HG03565 (cell line): Measurements from ENCODE around the gene SLC38A3.

Experiments
- ATAC-seq: cut with Tn5 transposase; IDR thresholded peaks from one replicate; pipeline ENCODE4 v1.9.1; 2021; ENCODE audit warnings: mild to moderate bottlenecking, moderate library complexity; ENCODE audit not compliant: unreplicated experiment

The SLC38A3 gene

GRCh38 chr3:50190936-50191660 is 14.0 kb upstream of the SLC38A3 start, which contains the start of gene GNAT1:
Gene GNAT1, plus strand, starts transcription at chr3:50191610. Its CDS starts 116 bp downstream, at chr3:50191726.
- ATAC-seq: no peak

- ATAC-seq: no peak
Observed at GRCh38 chr3:50192124-50192523, 12.9 kb upstream of the SLC38A3 start.

GRCh38 chr3:50192689-50193141 is 12.4 kb upstream of the SLC38A3 start:
- ATAC-seq: no peak

- ATAC-seq: no peak
Observed at GRCh38 chr3:50193286-50193685, 11.8 kb upstream of the SLC38A3 start.

GRCh38 chr3:50193746-50194127 is 11.3 kb upstream of the SLC38A3 start:
- no peak for ATAC-seq

GRCh38 chr3:50194128-50194902 is 10.8 kb upstream of the SLC38A3 start:
- ATAC-seq: no peak

- ATAC-seq: no peak
Observed at GRCh38 chr3:50194903-50195500, 10.1 kb upstream of the SLC38A3 start.

GRCh38 chr3:50195501-50196252 is 9.4 kb upstream of the SLC38A3 start:
- ATAC-seq: no peak

- no peak for ATAC-seq
Observed at GRCh38 chr3:50196253-50196801, 8.7 kb upstream of the SLC38A3 start.

- no peak for ATAC-seq
Observed at GRCh38 chr3:50201573-50202315, 3.3 kb upstream of the SLC38A3 start.

- no peak for ATAC-seq
Observed at GRCh38 chr3:50202353-50203112, 2.5 kb upstream of the SLC38A3 start.

- no peak for ATAC-seq
Observed at GRCh38 chr3:50203113-50203808, 1.8 kb upstream of the SLC38A3 start.

- no peak for ATAC-seq
Observed at GRCh38 chr3:50203809-50204803, 965 bp upstream of the SLC38A3 start.

GRCh38 chr3:50205413-50206276 is 574 bp downstream of the SLC38A3 start:
- no peak for ATAC-seq

- ATAC-seq: no peak
Observed at GRCh38 chr3:50207359-50208042, 2.4 kb downstream of the SLC38A3 start.
